ENCODE measurements around the gene L3MBTL2.

L3MBTL2 gene

GRCh38 chr22:41263704-41264103 is 58.6 kb downstream of the L3MBTL2 start:
- ChIA-PET POLR2A (ENCODE audit: low non-redundant PET) (no interaction called here), CTCF (no interaction called here)
- no peak for TF ChIP-seq CTCF (conservative IDR thresholded peaks at IDR 0.05; ENCODE audit: low read depth)
- H3K27ac ChIP-seq: peak overlapping the region; percentile 42
- DNase-seq (ENCODE audit: low spot score): no peak

GRCh38 chr22:41264408-41264941 is 59.4 kb downstream of the L3MBTL2 start:
- H3K27ac ChIP-seq: peak overlapping the region; percentile 42; the same call in 1 of the 2 replicates
- no peak for TF ChIP-seq CTCF (conservative IDR thresholded peaks at IDR 0.05; ENCODE audit: low read depth)
- no peak for DNase-seq (ENCODE audit: low spot score)
- ChIA-PET POLR2A (ENCODE audit: low non-redundant PET) (no interaction called here), CTCF (interaction anchor here (0.5 to 0.7 kb wide), 2 partner anchors 22 to 327 kb away, joined by 3 to 4 read pairs; no protein-coding TSS in a partner anchor)

- CTCF ChIA-PET: no interaction called here
- peak overlapping the region; percentile 39 for H3K27ac ChIP-seq
- TF ChIP-seq CTCF (conservative IDR thresholded peaks at IDR 0.05; ENCODE audit: low read depth): no peak
- POLR2A ChIA-PET (ENCODE audit: low non-redundant PET): no interaction called here
- no peak for DNase-seq (ENCODE audit: low spot score)
Measured at GRCh38 chr22:41267958-41268357, 62.8 kb downstream of the L3MBTL2 start.

DNA sequence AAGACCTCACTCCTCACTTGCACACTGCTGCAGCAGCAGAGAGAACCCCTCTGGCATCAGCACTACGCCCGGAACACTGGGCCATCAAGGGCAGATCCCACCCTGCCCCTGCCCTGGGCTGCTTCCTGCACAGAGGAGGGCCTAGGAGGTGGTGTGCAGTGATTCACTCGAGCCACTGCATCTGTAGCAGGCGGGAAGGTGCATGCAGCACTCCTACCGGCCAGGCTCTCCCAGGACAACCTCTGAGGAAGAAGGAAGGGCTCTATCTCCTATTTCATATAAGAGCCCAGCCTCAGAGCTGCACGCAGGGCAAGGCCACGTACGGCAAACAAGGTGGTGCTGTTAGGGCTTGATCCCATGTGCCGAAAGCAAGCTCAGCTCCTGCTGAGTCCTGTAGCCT is 66.7 kb downstream of the L3MBTL2 start:
- POLR2A ChIA-PET (ENCODE audit: low non-redundant PET): no interaction called here
- no peak for TF ChIP-seq CTCF (conservative IDR thresholded peaks at IDR 0.05; ENCODE audit: low read depth)
- CTCF ChIA-PET: interaction anchor here (0.5 kb wide), 1 partner anchor 52 kb away, joined by 3 read pairs; no protein-coding TSS in a partner anchor
- DNase-seq (ENCODE audit: low spot score): no peak
- H3K27ac ChIP-seq: peak overlapping the region; percentile 41

GRCh38 chr22:41273128-41273527 is 68.0 kb downstream of the L3MBTL2 start:
- H3K27ac ChIP-seq: peak overlapping the region; percentile 41
- ChIA-PET POLR2A (ENCODE audit: low non-redundant PET) (no interaction called here), CTCF (no interaction called here)

GRCh38 chr22:41274856-41275255 is 69.7 kb downstream of the L3MBTL2 start:
- peak overlapping the region; percentile 41; the same call in 1 of the 2 replicates for H3K27ac ChIP-seq
- no peak for TF ChIP-seq CTCF (conservative IDR thresholded peaks at IDR 0.05; ENCODE audit: low read depth)
- ChIA-PET POLR2A (ENCODE audit: low non-redundant PET) (no interaction called here), CTCF (interaction anchor here (0.6 kb wide), 1 partner anchor 31 kb away, joined by 4 read pairs; no protein-coding TSS in a partner anchor)
- no peak for DNase-seq (ENCODE audit: low spot score)

More at GRCh38 chr22:41273128-41273527, 68.0 kb downstream of the L3MBTL2 start:
- no peak for DNase-seq (ENCODE audit: low spot score)
- no peak for TF ChIP-seq CTCF (conservative IDR thresholded peaks at IDR 0.05; ENCODE audit: low read depth)

All from RWPE1 (cell line).